H1 (cell line): ENCODE data around the gene CACNB1. TPM values are rescaled to one million over a fixed set of nuclear protein-coding genes. Genes with fewer than 3 reads are reported as not detected.

Source experiments
- CTCF ChIA-PET: fragments of 300-600 bp; sonication (Branson Sonifier 250); formaldehyde crosslinking; loops from one replicate; lab custom pipeline; 2021; ENCODE audit not compliant: partially characterized antibody; lab: Charles Lee
- POLR2A ChIA-PET: fragments of 300-600 bp; sonication (Branson Sonifier 250); formaldehyde crosslinking; loops from one replicate; lab custom pipeline; 2021; ENCODE audit warnings: inconsistent platforms; ENCODE audit not compliant: partially characterized antibody; lab: Charles Lee
- DNase-seq, 2 experiments: peaks; one replicate each; pipeline versions ENCODE4 v3.0.0 to v3.0.0-alpha.2; 2010 to 2022; ENCODE audit warnings: low spot score in 2 of 2, low read depth in 1 of 2, mixed read lengths in 1 of 2
- FAIRE-seq: peaks from 2 replicates; lab custom pipeline; 2011; peaks lifted over from hg19 to GRCh38; lab: Jason Lieb, UNC
- H2AFZ ChIP-seq: 2 replicates; pipeline ENCODE4 v1.8.1; 2012; ENCODE audit warnings: low read length, inconsistent platforms
- H2AK5ac ChIP-seq: 2 replicates; pipeline ENCODE4 v1.6.1; 2013; ENCODE audit warnings: low read depth, low read length
- H2BK120ac ChIP-seq: replicated peaks from 2 replicates; pipeline ENCODE3; 2013; ENCODE audit warnings: low read depth, low read length, inconsistent platforms
- H2BK12ac ChIP-seq: 2 replicates; pipeline ENCODE4 v1.6.1; 2013; ENCODE audit warnings: low read depth, low read length
- H2BK15ac ChIP-seq: 2 replicates; pipeline ENCODE4 v1.6.1; 2013; ENCODE audit warnings: low read length
- H2BK20ac ChIP-seq: 2 replicates; pipeline ENCODE4 v1.6.1; 2013; ENCODE audit warnings: low read length
- H2BK5ac ChIP-seq: 2 replicates; pipeline ENCODE4 v1.6.1; 2013; ENCODE audit warnings: low read depth, low read length
- H3K14ac ChIP-seq: 2 replicates; pipeline ENCODE4 v1.6.1; 2013; ENCODE audit warnings: inconsistent platforms; ENCODE audit not compliant: insufficient read length
- H3K18ac ChIP-seq: 2 replicates; pipeline ENCODE4 v1.6.1; 2013; ENCODE audit warnings: low read length; ENCODE audit errors: extremely low read depth
- H3K23ac ChIP-seq: 2 replicates; pipeline ENCODE4 v1.6.1; 2013; ENCODE audit warnings: inconsistent platforms; ENCODE audit not compliant: insufficient read length
- H3K23me2 ChIP-seq: 2 replicates; pipeline ENCODE4 v1.6.1; 2013; ENCODE audit warnings: low read depth, low read length
- H3K27ac ChIP-seq: 2 replicates; pipeline ENCODE4 v1.6.1; 2011; ENCODE audit warnings: low read depth, low read length, inconsistent platforms
- H3K27me3 ChIP-seq, 4 experiments: replicated peaks in 1 of 4; 1 replicate in 1 of 4; 2 replicates in 3 of 4; pipeline versions ENCODE4 v1.6.1 to v1.8.1; 2011 to 2013; ENCODE audit warnings: low read length in 3 of 4, mild to moderate bottlenecking in 3 of 4, inconsistent platforms in 2 of 4, mixed read lengths in 2 of 4, moderate library complexity in 1 of 4; ENCODE audit not compliant: control insufficient read depth in 3 of 4, insufficient read depth in 3 of 4; ENCODE audit errors: extremely low read depth in 1 of 4
- H3K36me3 ChIP-seq, 4 experiments: 2 replicates each; pipeline versions ENCODE4 v1.6.1 to v1.8.1; 2011 to 2013; ENCODE audit warnings: mild to moderate bottlenecking in 4 of 4, low read length in 3 of 4, moderate library complexity in 2 of 4, control low read depth in 1 of 4, inconsistent platforms in 1 of 4; ENCODE audit not compliant: insufficient read depth in 4 of 4, control insufficient read depth in 2 of 4
- H3K4ac ChIP-seq: replicated peaks from 2 replicates; pipeline ENCODE3; 2013; ENCODE audit warnings: low read length, low read depth, mixed read lengths, inconsistent platforms; ENCODE audit not compliant: insufficient read length
- H3K4me1 ChIP-seq, 4 experiments: replicated peaks in 1 of 4; 1 replicate in 1 of 4; 2 replicates in 3 of 4; pipeline versions ENCODE4 v1.6.1 to v1.8.1; 2011 to 2013; ENCODE audit warnings: low read length in 3 of 4, inconsistent platforms in 2 of 4, mixed read lengths in 1 of 4; ENCODE audit not compliant: insufficient read depth in 4 of 4, control insufficient read depth in 3 of 4
- H3K4me2 ChIP-seq, 2 experiments: 2 replicates each; pipeline versions ENCODE4 v1.6.1 to v1.8.1; 2011 to 2013; ENCODE audit warnings: low read depth in 2 of 2, low read length in 2 of 2, control low read depth in 1 of 2, inconsistent platforms in 1 of 2, mild to moderate bottlenecking in 1 of 2; ENCODE audit not compliant: insufficient read depth in 1 of 2
- H3K4me3 ChIP-seq, 4 experiments: fragments of 200-600, 300-600 bp in 1 of 4; sonication (generic), shearing (Covaris generic), sonication (Bioruptor Twin) in 1 of 4; 2 replicates each; pipeline versions ENCODE4 v1.5.1 to v1.8.1; 2011 to 2016; ENCODE audit warnings: low read length in 4 of 4, low read depth in 3 of 4, control low read depth in 2 of 4, inconsistent platforms in 2 of 4, mild to moderate bottlenecking in 2 of 4, mixed read lengths in 1 of 4, moderate library complexity in 1 of 4; ENCODE audit not compliant: insufficient read depth in 2 of 4; ENCODE audit errors: extremely low read depth in 1 of 4
- H3K56ac ChIP-seq: replicated peaks from 2 replicates; pipeline ENCODE3; 2013; ENCODE audit warnings: low read depth, mild to moderate bottlenecking, mixed read lengths, low read length, inconsistent platforms; ENCODE audit not compliant: insufficient read length
- H3K79me1 ChIP-seq: 2 replicates; pipeline ENCODE4 v1.6.1; 2013; ENCODE audit warnings: low read depth, low read length, control low read depth
- H3K79me2 ChIP-seq, 2 experiments: 2 replicates each; pipeline versions ENCODE4 v1.6.1 to v1.8.1; 2012 to 2013; ENCODE audit warnings: low read length in 2 of 2, mild to moderate bottlenecking in 2 of 2, inconsistent platforms in 1 of 2; ENCODE audit not compliant: insufficient read depth in 2 of 2, control insufficient read depth in 1 of 2
- H3K9ac ChIP-seq, 4 experiments: replicated peaks in 1 of 4; 1 replicate in 1 of 4; 2 replicates in 3 of 4; pipeline versions ENCODE4 v1.6.1 to v1.8.1; 2011 to 2013; ENCODE audit warnings: low read depth in 3 of 4, low read length in 3 of 4, control low read depth in 2 of 4, mild to moderate bottlenecking in 2 of 4, moderate library complexity in 2 of 4, inconsistent platforms in 1 of 4; ENCODE audit errors: extremely low read depth in 1 of 4
- H3K9me3 ChIP-seq, 2 experiments: 2 replicates each; pipeline versions ENCODE4 v1.6.1 to v1.8.1; 2012 to 2013; ENCODE audit warnings: mild to moderate bottlenecking in 2 of 2, moderate library complexity in 2 of 2, control low read depth in 1 of 2, inconsistent platforms in 1 of 2, low read depth in 1 of 2, low read length in 1 of 2, mixed read lengths in 1 of 2; ENCODE audit not compliant: insufficient read depth in 2 of 2
- H4K20me1 ChIP-seq, 2 experiments: replicated peaks in 1 of 2; 2 replicates each; pipeline versions ENCODE3 to v1.8.1; 2011 to 2013; ENCODE audit warnings: inconsistent platforms in 2 of 2, low read length in 2 of 2, mild to moderate bottlenecking in 1 of 2; ENCODE audit not compliant: insufficient read depth in 2 of 2, control insufficient read depth in 1 of 2
- H4K5ac ChIP-seq: 2 replicates; pipeline ENCODE4 v1.6.1; 2013; ENCODE audit warnings: low read length, low read depth, mixed read lengths, inconsistent platforms; ENCODE audit not compliant: insufficient read length
- H4K8ac ChIP-seq: 2 replicates; pipeline ENCODE4 v1.8.0; 2013; ENCODE audit warnings: mild to moderate bottlenecking, moderate library complexity, low read length, inconsistent platforms; ENCODE audit not compliant: insufficient read depth; ENCODE audit errors: extremely low read depth
- H4K91ac ChIP-seq: replicated peaks from 2 replicates; pipeline ENCODE3; 2013; ENCODE audit warnings: low read length, mixed read lengths, inconsistent platforms; ENCODE audit not compliant: insufficient read length
- CREB1 ChIP-seq: IDR thresholded peaks from 2 replicates; pipeline ENCODE4 v1.6.1; 2012; ENCODE audit warnings: inconsistent platforms
- EP300 ChIP-seq, 2 experiments: IDR thresholded peaks; 1 replicate in 1 of 2; 2 replicates in 1 of 2; pipeline ENCODE4 v1.6.1; 2011 to 2012; ENCODE audit warnings: low read depth in 2 of 2, low read length in 2 of 2, mild to moderate bottlenecking in 2 of 2, borderline replicate concordance in 1 of 2, inconsistent platforms in 1 of 2, moderate library complexity in 1 of 2
- JUN ChIP-seq: IDR thresholded peaks from 2 replicates; pipeline ENCODE4 v1.6.1; 2011; ENCODE audit warnings: low read depth, mild to moderate bottlenecking, improper control_type of control experiment, low read length
- KDM5A ChIP-seq: fragments of 200-600 bp; IDR thresholded peaks from 2 replicates; pipeline ENCODE4 v1.7.1; 2012; ENCODE audit warnings: mild to moderate bottlenecking, low read length, inconsistent platforms, mixed read lengths
- NANOG ChIP-seq: IDR thresholded peaks from 2 replicates; pipeline ENCODE4 v1.6.1; 2011; ENCODE audit warnings: low read length, low read depth, mild to moderate bottlenecking, inconsistent platforms; ENCODE audit not compliant: insufficient read depth, poor library complexity, severe bottlenecking
- PHF8 ChIP-seq: fragments of 200-600 bp; sonication (generic); conservative IDR thresholded peaks from 2 replicates; pipeline ENCODE4 v1.7.1; 2012; ENCODE audit warnings: low read depth, mild to moderate bottlenecking, inconsistent platforms, low read length, moderate library complexity
- SAP30 ChIP-seq: fragments of 300-600 bp; sonication (generic); IDR thresholded peaks from 2 replicates; pipeline ENCODE4 v1.7.1; 2012; ENCODE audit warnings: low read length, moderate library complexity, mild to moderate bottlenecking, inconsistent platforms; ENCODE audit not compliant: insufficient read depth, insufficient replicate concordance
- TAF7 ChIP-seq: optimal IDR thresholded peaks from 2 replicates; pipeline ENCODE3; 2011; ENCODE audit warnings: low read depth, mild to moderate bottlenecking, inconsistent platforms, low read length, moderate library complexity, borderline replicate concordance
- USF2 ChIP-seq: IDR thresholded peaks from 2 replicates; pipeline ENCODE4 v1.6.1; 2011; ENCODE audit warnings: low read length, improper control_type of control experiment
- WGBS, 2 experiments: shearing (Covaris generic) in 1 of 2; methylation state at CpG; one replicate each; pipeline versions ENCODE4 v1.1.6 to v1.1.7; 2013 to 2015; ENCODE audit warnings: low lambda C conversion rate in 2 of 2, mixed read lengths in 2 of 2, inconsistent platforms in 1 of 2, low coverage in 1 of 2, missing lambda C conversion rate in 1 of 2; ENCODE audit not compliant: insufficient replicate concordance in 2 of 2, insufficient coverage in 1 of 2, insufficient read length in 1 of 2; ENCODE audit errors: extremely low coverage in 1 of 2, missing lambda C conversion rate in 1 of 2; 5-methylcytosine and 5-hydroxymethylcytosine counted together
- polyA plus RNA-seq, 7 experiments: library from polyadenylated mRNA; depleted of rRNA in 3 of 7; stranded (reverse) in 5 of 7; unstranded in 2 of 7; fragments of >200 nt in 5 of 7; fragments of 200-250 nt in 2 of 7; gene quantifications; 1 replicate in 5 of 7; 2 replicates in 1 of 7; 4 replicates in 1 of 7; pipeline versions ENCODE4 v1.2.1 to v1.2.3, GENCODE V29; 2011 to 2013; ENCODE audit warnings: missing spikeins in 2 of 7, mixed read lengths in 2 of 7
- total RNA-seq: library from RNA; stranded (reverse); fragmentation: NEBNext Ultra II Directional; extraction: Animal tissue kit (Norgen Biotek cat#: 25700); gene quantifications from 2 replicates; pipeline ENCODE4 v1.2.1, GENCODE V29; 2021

Gene CACNB1
- total and polyA plus RNA-seq, 2 of the 8 experiments (the other 6 are each of a cell fraction or from before 2014, with no cell fraction given) = 7.2 to 17.8 TPM

GRCh38 chr17:39209317-39210092, 12.0 kb upstream of the CACNB1 start:
- H4K91ac ChIP-seq = peak overlapping the region; percentile 75
- H3K79me2 ChIP-seq = no peaks in the 10 kb centered on the region
- H4K20me1 ChIP-seq = peaks cover 0 to 5% of the 10 kb centered on the region in 2 experiments
- peaks cover 5 to 32% (median 24%) of the 10 kb centered on the region in 4 experiments for H3K4me1 ChIP-seq
- H3K4ac ChIP-seq = no peak overlapping the region
- peaks cover 6% of the 10 kb centered on the region; the same call in 1 of the 2 replicates for H3K23me2 ChIP-seq
- no peak overlapping the region for H3K27ac ChIP-seq
- H3K79me1 ChIP-seq = no peaks in the 10 kb centered on the region
- H3K18ac ChIP-seq = peak overlapping the region; percentile 83
- H2AK5ac ChIP-seq = 0 out of 2 replicates have a peak overlapping the region, but pooled peaks have one; percentile 80
- ChIA-PET POLR2A (interaction anchor here (0.5 to 9.5 kb wide), 14 partner anchors 10 to 363 kb away, joined by 3 to 113 read pairs (median 5); partner anchors contain the start of genes CACNB1, RPL19 and STAC2), CTCF (interaction anchor here (0.6 to 24.1 kb wide), 9 partner anchors 10 to 172 kb away, joined by 3 to 982 read pairs (median 6); partner anchors contain the start of genes CACNB1 and RPL19)
- peak overlapping the region; percentile 68 to 85 for H3K4me2 ChIP-seq
- peak overlapping the region; percentile 3 for H2BK120ac ChIP-seq
- peak overlapping the region; percentile 88 for H2BK15ac ChIP-seq
- peak overlapping the region in 2 of 4 experiments; percentile 25 to 46; a peak in 3 of 7 replicates for H3K9ac ChIP-seq
- peaks cover 0 to 4% (median 2%) of the 10 kb centered on the region in 4 experiments; a peak in 3 of 7 replicates for H3K27me3 ChIP-seq
- FAIRE-seq = no peak
- H4K8ac ChIP-seq = peak overlapping the region; percentile 78
- no peak overlapping the region for H3K14ac ChIP-seq
- no peak overlapping the region for H4K5ac ChIP-seq
- peak overlapping the region; percentile 96 for H2BK12ac ChIP-seq
- peak overlapping the region; percentile 71; the same call in 1 of the 2 replicates for H2BK5ac ChIP-seq
- peaks cover 3 to 8% (median 7%) of the 10 kb centered on the region in 4 experiments; a peak in 6 of 8 replicates for H3K36me3 ChIP-seq
- peak overlapping the region; percentile 92 for H2BK20ac ChIP-seq
- peak overlapping the region; percentile 16; the same call in 1 of the 2 replicates for H2AFZ ChIP-seq
- H3K23ac ChIP-seq = no peak overlapping the region
- no peaks in the 10 kb centered on the region for H3K9me3 ChIP-seq
- peak overlapping the region; percentile 22 for H3K56ac ChIP-seq
- peak overlapping the region; percentile 27 to 62 (median 50) for H3K4me3 ChIP-seq
- WGBS, 2 experiments = 9% methylated on average over 25 of the region's 39 CpGs; no CpG with 5 or more reads in 1 of the 2 experiments
- peak in 1 of 2 experiments; percentile 76 for DNase-seq
- TF ChIP-seq KDM5A (no peak), SAP30 (no peak), JUN (no peak), TAF7 (no peak), EP300 (IDR thresholded peaks at IDR 0.05; ENCODE audit: borderline replicate concordance in 1 of 2, low read depth in 2 of 2, low read length in 2 of 2) (no peak), CREB1 (peak; percentile 54; the same call in 1 of the 2 replicates), NANOG (no peak), PHF8 (no peak; the same call in 1 of the 2 replicates), USF2 (no peak)
